WTC11 (cell line): ENCODE data around the gene HBEGF. TPM values are rescaled to one million over a fixed set of nuclear protein-coding genes. Genes with fewer than 3 reads are reported as not detected.

ENCODE experiments used
- ATAC-seq: fragments of 200-7000 bp; cut with Tn5 transposase; 2 replicates; pipeline ENCODE4 v1.10.0; 2021; ENCODE audit warnings: mild to moderate bottlenecking, moderate library complexity
- CTCF ChIA-PET: fragments of 300-600 bp; sonication (Branson Sonifier 250); formaldehyde crosslinking; loops from one replicate; lab custom pipeline; 2021; ENCODE audit warnings: antibody characterized with exemption; lab: Charles Lee
- POLR2A ChIA-PET: fragments of 350-600 bp; sonication (Branson Sonifier 250); formaldehyde crosslinking; loops from one replicate; lab custom pipeline; 2021; ENCODE audit warnings: antibody characterized with exemption; lab: Charles Lee
- DNase-seq: peaks from one replicate; pipeline ENCODE4 v3.0.0; 2021; ENCODE audit warnings: low spot score
- H3K27ac Mint-ChIP-seq: 2 replicates; pipeline ENCODE4 v1.8.0; 2021; ENCODE audit warnings: mixed read lengths
- H3K27me3 Mint-ChIP-seq: 2 replicates; pipeline ENCODE4 v1.8.0; 2021; ENCODE audit warnings: low read depth, mild to moderate bottlenecking, moderate library complexity, mixed read lengths
- H3K36me3 Mint-ChIP-seq: 2 replicates; pipeline ENCODE4 v1.8.0; 2021; ENCODE audit warnings: mixed read lengths
- H3K4me1 Mint-ChIP-seq: 2 replicates; pipeline ENCODE4 v1.8.0; 2022; ENCODE audit warnings: mixed read lengths
- H3K4me3 Mint-ChIP-seq: 2 replicates; pipeline ENCODE4 v1.8.0; 2021; ENCODE audit warnings: mild to moderate bottlenecking, moderate library complexity, mixed read lengths
- H3K9me3 Mint-ChIP-seq: 2 replicates; pipeline ENCODE4 v1.8.0; 2021; ENCODE audit warnings: mixed read lengths
- ATF1 ChIP-seq: sonication (generic); formaldehyde crosslinking; IDR thresholded peaks from 2 replicates; pipeline ENCODE4 v1.8.1; 2023; ENCODE audit warnings: mild to moderate bottlenecking, moderate library complexity, missing genetic modification reagents
- CREB1 ChIP-seq: sonication (generic); formaldehyde crosslinking; IDR thresholded peaks from 2 replicates; pipeline ENCODE4 v1.8.0; 2023; ENCODE audit warnings: mild to moderate bottlenecking, missing genetic modification reagents
- CREM ChIP-seq: sonication (generic); formaldehyde crosslinking; IDR thresholded peaks from 2 replicates; pipeline ENCODE4 v1.8.1; 2022; ENCODE audit warnings: mild to moderate bottlenecking, missing genetic modification reagents, moderate library complexity
- E2F1 ChIP-seq: sonication (generic); formaldehyde crosslinking; IDR thresholded peaks from 2 replicates; pipeline ENCODE4 v1.8.0; 2022; ENCODE audit warnings: mild to moderate bottlenecking, missing genetic modification reagents
- ESRRA ChIP-seq: sonication (generic); formaldehyde crosslinking; IDR thresholded peaks from 2 replicates; pipeline ENCODE4 v1.8.1; 2022; ENCODE audit warnings: mild to moderate bottlenecking, missing genetic modification reagents, borderline replicate concordance
- FOXK1 ChIP-seq: sonication (generic); formaldehyde crosslinking; IDR thresholded peaks from 2 replicates; pipeline ENCODE4 v1.8.0; 2022; ENCODE audit warnings: mild to moderate bottlenecking, moderate library complexity, missing genetic modification reagents
- HMGA2 ChIP-seq: fragments of 250-450 bp; sonication (Bioruptor Pico); IDR thresholded peaks from 2 replicates; pipeline ENCODE4 v1.4.0; 2021; ENCODE audit warnings: mild to moderate bottlenecking, moderate library complexity
- MLX ChIP-seq: sonication (generic); formaldehyde crosslinking; IDR thresholded peaks from 2 replicates; pipeline ENCODE4 v1.8.1; 2023; ENCODE audit warnings: mild to moderate bottlenecking, missing genetic modification reagents, moderate library complexity
- MXD4 ChIP-seq: fragments of 250-450 bp; sonication (Bioruptor Pico); IDR thresholded peaks from 2 replicates; pipeline ENCODE4 v1.8.0; 2021; ENCODE audit warnings: mild to moderate bottlenecking, moderate library complexity, borderline replicate concordance
- NFATC4 ChIP-seq: fragments of 250-450 bp; sonication (Bioruptor Pico); IDR thresholded peaks from 2 replicates; pipeline ENCODE4 v1.9.0; 2021; ENCODE audit warnings: mild to moderate bottlenecking
- NR2C2 ChIP-seq: sonication (generic); formaldehyde crosslinking; IDR thresholded peaks from 2 replicates; pipeline ENCODE4 v1.8.0; 2022; ENCODE audit warnings: mild to moderate bottlenecking, missing genetic modification reagents
- PRDM15 ChIP-seq: sonication (generic); formaldehyde crosslinking; IDR thresholded peaks from 2 replicates; pipeline ENCODE4 v1.8.0; 2022; ENCODE audit warnings: missing genetic modification reagents
- PREB ChIP-seq: sonication (generic); formaldehyde crosslinking; IDR thresholded peaks from 2 replicates; pipeline ENCODE4 v1.8.1; 2022; ENCODE audit warnings: mild to moderate bottlenecking, missing genetic modification reagents, moderate library complexity, borderline replicate concordance
- ZBTB43 ChIP-seq: sonication (generic); formaldehyde crosslinking; IDR thresholded peaks from 2 replicates; pipeline ENCODE4 v1.8.1; 2023; ENCODE audit warnings: mild to moderate bottlenecking, missing genetic modification reagents
- ZNF219 ChIP-seq: sonication (generic); formaldehyde crosslinking; IDR thresholded peaks from 2 replicates; pipeline ENCODE4 v1.8.0; 2023; ENCODE audit warnings: missing genetic modification reagents, mild to moderate bottlenecking, borderline replicate concordance
- ZNF232 ChIP-seq: sonication (generic); formaldehyde crosslinking; IDR thresholded peaks from 2 replicates; pipeline ENCODE4 v1.8.0; 2022; ENCODE audit warnings: mild to moderate bottlenecking, missing genetic modification reagents
- ZNF671 ChIP-seq: fragments of 250-450 bp; sonication (Bioruptor Pico); IDR thresholded peaks from 2 replicates; pipeline ENCODE4 v1.8.0; 2021; ENCODE audit warnings: mild to moderate bottlenecking
- ZSCAN18 ChIP-seq: fragments of 250-450 bp; sonication (Bioruptor Pico); IDR thresholded peaks from 2 replicates; pipeline ENCODE4 v2.1.2; 2022; ENCODE audit warnings: mild to moderate bottlenecking, moderate library complexity
- total RNA-seq: library from RNA; stranded (reverse); gene quantifications from 3 replicates; pipeline ENCODE4 v1.2.3, GENCODE V29; 2021

The HBEGF gene
- total RNA-seq, 1 experiment from 2014 or later, result 4.0 TPM

GRCh38 chr5:140338336-140338735 is 8.1 kb downstream of the HBEGF start:
- ATAC-seq, result no peak

More at GRCh38 chr5:140338336-140338735, 8.1 kb downstream of the HBEGF start:
- DNase-seq, result no peak
- Mint-ChIP-seq H3K36me3 (no peaks in the 10 kb centered on the region; the same call in 1 of the 2 replicates), H3K27me3 (no peaks in the 10 kb centered on the region), H3K4me3 (no peak overlapping the region), H3K27ac (no peak overlapping the region), H3K9me3 (no peaks in the 10 kb centered on the region), H3K4me1 (0 out of 2 replicates have a peak, but pooled peaks cover 2% of the 10 kb centered on the region)
- CTCF ChIA-PET, result interaction anchor here (3.1 to 3.9 kb wide), 2 partner anchors 8 to 94 kb away, joined by 15 to 35 read pairs; partner anchors contain the start of gene HBEGF
- POLR2A ChIA-PET, result interaction anchor here (1.5 kb wide), 1 partner anchor 8 kb away, joined by 4 read pairs; the partner anchor contains the start of gene HBEGF
- TF ChIP-seq ZBTB43 (CRISPR knock-in tag) (no peak), MXD4 (CRISPR knock-in tag) (no peak), E2F1 (CRISPR knock-in tag) (no peak), ZNF232 (CRISPR knock-in tag) (no peak), FOXK1 (CRISPR knock-in tag) (no peak), NFATC4 (CRISPR knock-in tag) (no peak), HMGA2 (CRISPR knock-in tag) (no peak), ZNF671 (CRISPR knock-in tag) (no peak), PREB (CRISPR knock-in tag) (no peak), PRDM15 (CRISPR knock-in tag) (no peak), ESRRA (CRISPR knock-in tag) (no peak), ATF1 (no peak), ZNF219 (CRISPR knock-in tag) (no peak), MLX (CRISPR knock-in tag) (no peak), CREB1 (CRISPR knock-in tag) (no peak), NR2C2 (CRISPR knock-in tag) (no peak), ZSCAN18 (no peak), CREM (no peak)
